Measurements from ENCODE around the gene CERKL. TPM values are rescaled to one million over a fixed set of nuclear protein-coding genes. Genes with fewer than 3 reads are reported as not detected.

The CERKL gene
- total and polyA plus RNA-seq, 12 donors = not detected

GRCh38 chr2:181581534-181581933 is 75.4 kb downstream of the CERKL start:
- WGBS, 2 donors = 68 to 75% methylated on average over 2 of the region's 2 CpGs
- no peak for TF ChIP-seq CTCF (IDR thresholded peaks at IDR 0.05)
- Histone ChIP-seq H3K36me3 (no peaks in the 10 kb centered on the region), H3K27ac (no peak overlapping the region), H3K9me3 (no peaks in the 10 kb centered on the region), H3K4me3 (no peak overlapping the region), H3K27me3 (peaks cover 0 to 29% (median 16%) of the 10 kb centered on the region in 7 donors), H3K4me1 (no peaks in the 10 kb centered on the region)
- intact Hi-C loops (cut with DNase I) = loop anchor here in 1 of 10 donors (10.0 kb wide), 1 partner anchor 123 kb away; no protein-coding TSS in a partner anchor
- DNase-seq (no peak), ATAC-seq (no peak)

- H3K27me3 ChIP-seq = peaks cover 0 to 17% (median 6%) of the 10 kb centered on the region in 7 donors
- H3K4me3 ChIP-seq = no peak overlapping the region
- WGBS, 2 donors = 60 to 67% methylated on average over 3 of the region's 3 CpGs
- DNase-seq = no peak
- ATAC-seq = no peak
- no peaks in the 10 kb centered on the region for H3K36me3 ChIP-seq
- H3K27ac ChIP-seq = no peak overlapping the region
- no peaks in the 10 kb centered on the region for H3K4me1 ChIP-seq
- intact Hi-C loops (cut with DNase I) = loop anchor here in 4 of 10 donors (10.0 kb wide), 1 partner anchor 136 kb away; no protein-coding TSS in a partner anchor
- H3K9me3 ChIP-seq = no peaks in the 10 kb centered on the region
- no peak for TF ChIP-seq CTCF (IDR thresholded peaks at IDR 0.05)
Observed at GRCh38 chr2:181578829-181579228, 78.1 kb downstream of the CERKL start.

GRCh38 chr2:181576431-181576830 is 80.5 kb downstream of the CERKL start:
- Histone ChIP-seq H3K36me3 (no peaks in the 10 kb centered on the region), H3K4me3 (no peak overlapping the region), H3K4me1 (no peaks in the 10 kb centered on the region), H3K27ac (no peak overlapping the region), H3K9me3 (no peaks in the 10 kb centered on the region), H3K27me3 (peaks cover 0 to 16% (median 1%) of the 10 kb centered on the region in 7 donors)
- intact Hi-C loops (cut with DNase I) = loop anchor here in 4 of 10 donors (10.0 kb wide), 1 partner anchor 138 kb away; no protein-coding TSS in a partner anchor
- DNase-seq = no peak
- WGBS, 2 donors = 56 to 64% methylated on average over 5 of the region's 5 CpGs
- ATAC-seq = no peak
- TF ChIP-seq CTCF (IDR thresholded peaks at IDR 0.05) = no peak

- Histone ChIP-seq H3K9me3 (no peaks in the 10 kb centered on the region), H3K27me3 (peaks cover 0 to 16% (median 0%) of the 10 kb centered on the region in 7 donors), H3K4me1 (no peaks in the 10 kb centered on the region), H3K4me3 (no peak overlapping the region), H3K36me3 (no peaks in the 10 kb centered on the region), H3K27ac (no peak overlapping the region)
- intact Hi-C loops (cut with DNase I) = loop anchor here in 4 of 10 donors (10.0 kb wide), 1 partner anchor 139 kb away; no protein-coding TSS in a partner anchor
- DNase-seq (no peak), ATAC-seq (no peak)
- no peak for TF ChIP-seq CTCF (IDR thresholded peaks at IDR 0.05)
- WGBS, 2 donors = 57 to 61% methylated on average over 2 of the region's 2 CpGs
Observed at GRCh38 chr2:181575650-181576025, 81.3 kb downstream of the CERKL start.
